HG03354 (cell line): ENCODE results near the gene PDGFA.

Source experiments
- ATAC-seq: cut with Tn5 transposase; IDR thresholded peaks from one replicate; pipeline ENCODE4 v1.9.1; 2021; ENCODE audit warnings: mild to moderate bottlenecking; ENCODE audit not compliant: unreplicated experiment, poor library complexity, severe bottlenecking

The PDGFA gene

GRCh38 chr7:520503-521161 lies 986 bp upstream of the PDGFA start:
- no peak for ATAC-seq

- no peak for ATAC-seq
Measured at GRCh38 chr7:518630-519483, 789 bp downstream of the PDGFA start.

GRCh38 chr7:517774-518629 lies 1.6 kb downstream of the PDGFA start:
- ATAC-seq, result no peak

GRCh38 chr7:516606-517456 lies 2.8 kb downstream of the PDGFA start:
- no peak for ATAC-seq

GRCh38 chr7:516216-516605 lies 3.4 kb downstream of the PDGFA start:
- no peak for ATAC-seq

- no peak for ATAC-seq
Measured at GRCh38 chr7:515628-516027, 4.0 kb downstream of the PDGFA start.

GRCh38 chr7:514651-515598 lies 4.7 kb downstream of the PDGFA start:
- ATAC-seq, result no peak

GRCh38 chr7:514242-514641 lies 5.4 kb downstream of the PDGFA start:
- ATAC-seq, result no peak

- ATAC-seq, result no peak
Measured at GRCh38 chr7:513521-514166, 6.0 kb downstream of the PDGFA start.

GRCh38 chr7:512541-513311 lies 6.9 kb downstream of the PDGFA start:
- no peak for ATAC-seq

- no peak for ATAC-seq
Measured at GRCh38 chr7:512146-512510, 7.5 kb downstream of the PDGFA start.

- ATAC-seq, result no peak
Measured at GRCh38 chr7:511476-512145, 8.0 kb downstream of the PDGFA start.

GRCh38 chr7:510782-511281 lies 8.8 kb downstream of the PDGFA start:
- ATAC-seq, result no peak

- no peak for ATAC-seq
Measured at GRCh38 chr7:510131-510481, 9.5 kb downstream of the PDGFA start.

- ATAC-seq, result no peak
Measured at GRCh38 chr7:509426-510130, 10.1 kb downstream of the PDGFA start.

GRCh38 chr7:508461-509170 lies 11.0 kb downstream of the PDGFA start:
- ATAC-seq, result no peak
